H1 (cell line): ENCODE results near the gene YBX2. TPM values are rescaled to one million over a fixed set of nuclear protein-coding genes. Genes with fewer than 3 reads are reported as not detected.

Experiments
- NANOG ChIP-seq: IDR thresholded peaks from 2 replicates; pipeline ENCODE4 v1.6.1; 2011; ENCODE audit warnings: low read length, low read depth, mild to moderate bottlenecking, inconsistent platforms; ENCODE audit not compliant: insufficient read depth, poor library complexity, severe bottlenecking
- SAP30 ChIP-seq: fragments of 300-600 bp; sonication (generic); IDR thresholded peaks from 2 replicates; pipeline ENCODE4 v1.7.1; 2012; ENCODE audit warnings: low read length, moderate library complexity, mild to moderate bottlenecking, inconsistent platforms; ENCODE audit not compliant: insufficient read depth, insufficient replicate concordance
- SIX5 ChIP-seq: IDR thresholded peaks from 2 replicates; pipeline ENCODE4 v1.6.1; 2011; ENCODE audit warnings: mild to moderate bottlenecking, low read depth, low read length
- SP1 ChIP-seq: IDR thresholded peaks from 2 replicates; pipeline ENCODE4 v1.6.1; 2011; ENCODE audit warnings: low read depth, low read length
- polyA plus RNA-seq, 7 experiments: library from polyadenylated mRNA; depleted of rRNA in 3 of 7; stranded (reverse) in 5 of 7; unstranded in 2 of 7; fragments of >200 nt in 5 of 7; fragments of 200-250 nt in 2 of 7; gene quantifications; 1 replicate in 5 of 7; 2 replicates in 1 of 7; 4 replicates in 1 of 7; pipeline versions ENCODE4 v1.2.1 to v1.2.3, GENCODE V29; 2011 to 2013; ENCODE audit warnings: missing spikeins in 2 of 7, mixed read lengths in 2 of 7
- total RNA-seq: library from RNA; stranded (reverse); fragmentation: NEBNext Ultra II Directional; extraction: Animal tissue kit (Norgen Biotek cat#: 25700); gene quantifications from 2 replicates; pipeline ENCODE4 v1.2.1, GENCODE V29; 2021

YBX2 gene
- total and polyA plus RNA-seq, 2 of the 8 experiments (the other 6 are each of a cell fraction or from before 2014, with no cell fraction given): 19.2 to 30.5 TPM

- TF ChIP-seq SIX5: no peak
- TF ChIP-seq SAP30: no peak
- peak; percentile 62; the same call in 1 of the 2 replicates for TF ChIP-seq SP1
- no peak for TF ChIP-seq NANOG
- TF ChIP-seq, all 59 proteins: peak for 9
Observed at GRCh38 chr17:7329997-7330637, 35.7 kb upstream of the YBX2 start (continued).
